ENCODE data around the gene NAA35. TPM values are rescaled to one million over a fixed set of nuclear protein-coding genes. Genes with fewer than 3 reads are reported as not detected.

NAA35 gene
- polyA plus RNA-seq, 1 of the 3 experiments (the other 2 are of a cell fraction) = 9.0 TPM

- TF ChIP-seq, protein P1, sequence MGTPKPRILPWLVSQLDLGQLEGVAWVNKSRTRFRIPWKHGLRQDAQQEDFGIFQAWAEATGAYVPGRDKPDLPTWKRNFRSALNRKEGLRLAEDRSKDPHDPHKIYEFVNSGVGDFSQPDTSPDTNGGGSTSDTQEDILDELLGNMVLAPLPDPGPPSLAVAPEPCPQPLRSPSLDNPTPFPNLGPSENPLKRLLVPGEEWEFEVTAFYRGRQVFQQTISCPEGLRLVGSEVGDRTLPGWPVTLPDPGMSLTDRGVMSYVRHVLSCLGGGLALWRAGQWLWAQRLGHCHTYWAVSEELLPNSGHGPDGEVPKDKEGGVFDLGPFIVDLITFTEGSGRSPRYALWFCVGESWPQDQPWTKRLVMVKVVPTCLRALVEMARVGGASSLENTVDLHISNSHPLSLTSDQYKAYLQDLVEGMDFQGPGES (IDR thresholded peaks at IDR 0.05; ENCODE audit: low read depth, low read length) = no peak
- TF ChIP-seq, protein P2, sequence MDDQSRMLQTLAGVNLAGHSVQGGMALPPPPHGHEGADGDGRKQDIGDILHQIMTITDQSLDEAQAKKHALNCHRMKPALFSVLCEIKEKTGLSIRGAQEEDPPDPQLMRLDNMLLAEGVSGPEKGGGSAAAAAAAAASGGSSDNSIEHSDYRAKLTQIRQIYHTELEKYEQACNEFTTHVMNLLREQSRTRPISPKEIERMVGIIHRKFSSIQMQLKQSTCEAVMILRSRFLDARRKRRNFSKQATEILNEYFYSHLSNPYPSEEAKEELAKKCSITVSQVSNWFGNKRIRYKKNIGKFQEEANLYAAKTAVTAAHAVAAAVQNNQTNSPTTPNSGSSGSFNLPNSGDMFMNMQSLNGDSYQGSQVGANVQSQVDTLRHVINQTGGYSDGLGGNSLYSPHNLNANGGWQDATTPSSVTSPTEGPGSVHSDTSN (IDR thresholded peaks at IDR 0.05) = no peak
- TF ChIP-seq GATA2 (CRISPR knock-in tag; IDR thresholded peaks at IDR 0.05) = no peak
- TF ChIP-seq RCOR1 (IDR thresholded peaks at IDR 0.05; ENCODE audit: low read length) = no peak
- no peak for TF ChIP-seq SIN3A (IDR thresholded peaks at IDR 0.05; ENCODE audit: borderline replicate concordance, low read depth, low read length)
- DNase-seq = no peak
- no peaks in the 10 kb centered on the region for H3K27me3 ChIP-seq (ENCODE audit: insufficient read depth)
- no peaks in the 10 kb centered on the region for H3K9me3 ChIP-seq
- H3K4me2 ChIP-seq = no peak overlapping the region
- ChIA-PET CTCF (interaction anchor here (1.3 kb wide), 1 partner anchor 9 kb away, joined by 3 read pairs; no protein-coding TSS in a partner anchor), POLR2A (no interaction called here)
- H3K9me2 ChIP-seq = no peaks in the 10 kb centered on the region
- no peak overlapping the region for H3K9ac ChIP-seq
- 93% methylated on average over 3 of the region's 3 CpGs for WGBS (ENCODE audit: low lambda C conversion rate)
- no peak overlapping the region for H3K4me3 ChIP-seq (ENCODE audit: low read depth in 2 of 2, low read length in 1 of 2)
- no peak overlapping the region for H3K27ac ChIP-seq (ENCODE audit: low read depth in 2 of 2, low read length in 1 of 2)
- no peaks in the 10 kb centered on the region for H3F3A ChIP-seq (replicated peaks; ENCODE audit: insufficient read depth)
- H3K79me2 ChIP-seq (ENCODE audit: insufficient read depth) = peaks cover 15% of the 10 kb centered on the region; the same call in 1 of the 2 replicates
- H2AFZ ChIP-seq (ENCODE audit: low read depth) = no peak overlapping the region
- H4K20me1 ChIP-seq (ENCODE audit: insufficient read depth) = no peaks in the 10 kb centered on the region
- no peaks in the 10 kb centered on the region for H3K4me1 ChIP-seq (ENCODE audit: control insufficient read depth in 1 of 2, insufficient read depth in 2 of 2, low read depth in 1 of 2, low read length in 1 of 2)
- H3K36me3 ChIP-seq (replicated peaks in 1 of 2; ENCODE audit: control insufficient read depth in 1 of 2, insufficient read depth in 2 of 2, low read length in 1 of 2) = peaks cover 39 to 49% of the 10 kb centered on the region in 2 experiments
Observed at GRCh38 chr9:85964526-85964925, 23.6 kb downstream of the NAA35 start.

DNA sequence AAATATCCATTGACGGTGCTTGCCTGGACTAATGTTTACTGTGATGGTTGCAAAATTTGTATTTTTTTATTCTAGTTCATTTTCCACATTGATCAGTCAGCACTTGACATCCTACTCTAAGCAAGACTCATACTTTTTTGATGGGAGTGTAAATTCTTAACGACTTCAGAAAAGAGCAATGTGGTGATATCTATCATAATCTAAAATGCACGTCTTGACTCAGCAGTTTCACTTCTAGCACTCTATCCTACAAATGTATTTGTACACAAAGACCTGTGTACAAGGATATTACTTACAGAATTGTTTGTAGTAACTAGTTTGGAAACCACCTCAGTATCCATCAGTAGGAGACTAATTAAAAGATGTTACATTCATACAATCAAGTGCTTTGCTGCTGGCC lies 24.0 kb downstream of the NAA35 start:
- Histone ChIP-seq H3K4me2 (no peak overlapping the region), H3K27me3 (ENCODE audit: insufficient read depth) (no peaks in the 10 kb centered on the region), H3K9me2 (no peaks in the 10 kb centered on the region), H3K9ac (no peak overlapping the region), H3K9me3 (no peaks in the 10 kb centered on the region), H3K4me1 (ENCODE audit: control insufficient read depth in 1 of 2, insufficient read depth in 2 of 2, low read depth in 1 of 2, low read length in 1 of 2) (no peaks in the 10 kb centered on the region), H3K36me3 (replicated peaks in 1 of 2; ENCODE audit: control insufficient read depth in 1 of 2, insufficient read depth in 2 of 2, low read length in 1 of 2) (peaks cover 38 to 49% of the 10 kb centered on the region in 2 experiments), H4K20me1 (ENCODE audit: insufficient read depth) (no peaks in the 10 kb centered on the region), H3F3A (replicated peaks; ENCODE audit: insufficient read depth) (no peaks in the 10 kb centered on the region), H3K27ac (ENCODE audit: low read depth in 2 of 2, low read length in 1 of 2) (no peak overlapping the region), H2AFZ (ENCODE audit: low read depth) (no peak overlapping the region), H3K4me3 (ENCODE audit: low read depth in 2 of 2, low read length in 1 of 2) (no peak overlapping the region), H3K79me2 (ENCODE audit: insufficient read depth) (peaks cover 12% of the 10 kb centered on the region; the same call in 1 of the 2 replicates)
- CTCF ChIA-PET = interaction anchor here (1.1 kb wide), 1 partner anchor 9 kb away, joined by 3 read pairs; no protein-coding TSS in a partner anchor
- WGBS (ENCODE audit: low lambda C conversion rate) = 90% methylated on average over 3 of the region's 3 CpGs
- POLR2A ChIA-PET = no interaction called here
- no peak for TF ChIP-seq FOXM1 (IDR thresholded peaks at IDR 0.05; ENCODE audit: low read depth)
- no peak for TF ChIP-seq YY1 (IDR thresholded peaks at IDR 0.05; ENCODE audit: low read depth)
- no peak for TF ChIP-seq POLR2AphosphoS5 (IDR thresholded peaks at IDR 0.05; ENCODE audit: low read depth, low read length)
- no peak for TF ChIP-seq GATA2 (CRISPR knock-in tag; IDR thresholded peaks at IDR 0.05)
- TF ChIP-seq, protein P1 (IDR thresholded peaks at IDR 0.05; ENCODE audit: low read depth, low read length) = no peak
- TF ChIP-seq RXRA (IDR thresholded peaks at IDR 0.05; ENCODE audit: borderline replicate concordance, low read depth) = no peak
- TF ChIP-seq, protein P3, sequence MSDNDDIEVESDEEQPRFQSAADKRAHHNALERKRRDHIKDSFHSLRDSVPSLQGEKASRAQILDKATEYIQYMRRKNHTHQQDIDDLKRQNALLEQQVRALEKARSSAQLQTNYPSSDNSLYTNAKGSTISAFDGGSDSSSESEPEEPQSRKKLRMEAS (IDR thresholded peaks at IDR 0.05; ENCODE audit: low read depth) = no peak
- TF ChIP-seq EP300 (IDR thresholded peaks at IDR 0.05; ENCODE audit: borderline replicate concordance in 1 of 2, low read depth in 1 of 2, low read length in 1 of 2) = no peak
- TF ChIP-seq ELF1 (IDR thresholded peaks at IDR 0.05) = no peak
- TF ChIP-seq USF2 (IDR thresholded peaks at IDR 0.05; ENCODE audit: borderline replicate concordance, low read depth, low read length) = no peak
- no peak for TF ChIP-seq NFIC (IDR thresholded peaks at IDR 0.05; ENCODE audit: borderline replicate concordance)
- no peak for TF ChIP-seq EZH2phosphoT487 (IDR thresholded peaks at IDR 0.05; ENCODE audit: borderline replicate concordance, low read depth)
- no peak for TF ChIP-seq GABPA (IDR thresholded peaks at IDR 0.05; ENCODE audit: low read depth)
- TF ChIP-seq TEAD4 (IDR thresholded peaks at IDR 0.05; ENCODE audit: borderline replicate concordance, insufficient read depth) = no peak
- TF ChIP-seq, protein P2 (IDR thresholded peaks at IDR 0.05) = no peak
- no peak for TF ChIP-seq RAD21 (IDR thresholded peaks at IDR 0.05; ENCODE audit: low read length)
- no peak for TF ChIP-seq FOSL2 (IDR thresholded peaks at IDR 0.05; ENCODE audit: borderline replicate concordance, low read depth)
- TF ChIP-seq TCF12 (IDR thresholded peaks at IDR 0.05) = no peak
- no peak for DNase-seq

All from SK-N-SH (cell line).